SK-N-SH (cell line): ENCODE data around the gene EIPR1. TPM values are rescaled to one million over a fixed set of nuclear protein-coding genes. Genes with fewer than 3 reads are reported as not detected.
A peak's percentile ranks its signal among the peaks of the same experiment; 100 is the strongest.

ENCODE experiments used
- CTCF ChIA-PET: fragments of 300-600, 350-600 bp; formaldehyde crosslinking; extraction: SDS; loops from one replicate; lab custom pipeline; 2021; lab: Yijun Ruan, JAX
- POLR2A ChIA-PET: fragments of 350-600 bp; sonication (Branson Sonifier 250); formaldehyde crosslinking; extraction: SDS; loops from one replicate; lab custom pipeline; 2020; ENCODE audit warnings: antibody characterized with exemption, inconsistent platforms; lab: Yijun Ruan, JAX
- DNase-seq: peaks from one replicate; pipeline ENCODE4 v3.0.0; 2012
- H2AFZ ChIP-seq: fragments of 200-600 bp; sonication (generic); 2 replicates; pipeline ENCODE4 v1.8.1; 2016; ENCODE audit warnings: antibody characterized with exemption, mild to moderate bottlenecking, low read depth
- H3F3A ChIP-seq: fragments of 200-600 bp; sonication (generic); replicated peaks from 2 replicates; pipeline ENCODE3; 2016; ENCODE audit warnings: antibody characterized with exemption, mild to moderate bottlenecking; ENCODE audit not compliant: insufficient read depth
- H3K27ac ChIP-seq, 2 experiments: fragments of 200-500 bp in 1 of 2; fragments of 200-600 bp in 1 of 2; sonication (Bioruptor generic) in 1 of 2; sonication (generic), shearing (Covaris generic) in 1 of 2; 2 replicates each; pipeline versions ENCODE4 v1.5.1 to v1.6.1; 2014 to 2016; ENCODE audit warnings: low read depth in 2 of 2, inconsistent platforms in 1 of 2, low read length in 1 of 2, mild to moderate bottlenecking in 1 of 2, mixed read lengths in 1 of 2
- H3K27me3 ChIP-seq: fragments of 200-600 bp; sonication (generic), shearing (Covaris generic); 2 replicates; pipeline ENCODE4 v1.6.1; 2016; ENCODE audit warnings: mixed run types; ENCODE audit not compliant: insufficient read depth
- H3K36me3 ChIP-seq, 2 experiments: fragments of 200-500 bp in 1 of 2; fragments of 200-600 bp in 1 of 2; sonication (Bioruptor generic) in 1 of 2; sonication (generic) in 1 of 2; replicated peaks in 1 of 2; 2 replicates each; pipeline versions ENCODE3 to v1.5.1; 2014 to 2016; ENCODE audit warnings: low read length in 1 of 2, mild to moderate bottlenecking in 1 of 2; ENCODE audit not compliant: insufficient read depth in 2 of 2, control insufficient read depth in 1 of 2
- H3K4me1 ChIP-seq, 2 experiments: fragments of 200-500 bp in 1 of 2; fragments of 200-600 bp in 1 of 2; sonication (Bioruptor generic) in 1 of 2; sonication (generic), shearing (Covaris generic) in 1 of 2; 2 replicates each; pipeline versions ENCODE4 v1.5.1 to v1.6.1; 2014 to 2016; ENCODE audit warnings: low read depth in 1 of 2, low read length in 1 of 2, mixed run types in 1 of 2; ENCODE audit not compliant: insufficient read depth in 2 of 2, control insufficient read depth in 1 of 2
- H3K4me2 ChIP-seq: fragments of 200-600 bp; sonication (generic), shearing (Covaris generic); 2 replicates; pipeline ENCODE4 v1.6.1; 2017; ENCODE audit warnings: mixed run types
- H3K4me3 ChIP-seq, 2 experiments: fragments of 200-500 bp in 1 of 2; fragments of 200-600 bp in 1 of 2; sonication (Bioruptor generic) in 1 of 2; sonication (generic), shearing (Covaris generic) in 1 of 2; 2 replicates each; pipeline versions ENCODE4 v1.5.1 to v1.8.1; 2014 to 2016; ENCODE audit warnings: low read depth in 2 of 2, inconsistent platforms in 1 of 2, low read length in 1 of 2, mild to moderate bottlenecking in 1 of 2, mixed read lengths in 1 of 2, moderate library complexity in 1 of 2
- H3K79me2 ChIP-seq: fragments of 200-600 bp; sonication (generic); 2 replicates; pipeline ENCODE4 v1.8.1; 2017; ENCODE audit warnings: mild to moderate bottlenecking; ENCODE audit not compliant: insufficient read depth
- H3K9ac ChIP-seq: fragments of 200-600 bp; sonication (generic); 2 replicates; pipeline ENCODE4 v1.6.1; 2017; ENCODE audit warnings: mixed run types
- H3K9me2 ChIP-seq: fragments of 200-600 bp; sonication (generic); 2 replicates; pipeline ENCODE4 v1.6.1; 2017; ENCODE audit warnings: mixed run types
- H3K9me3 ChIP-seq: fragments of 200-600 bp; sonication (generic); 2 replicates; pipeline ENCODE4 v1.6.1; 2017; ENCODE audit warnings: mixed run types, mild to moderate bottlenecking, moderate library complexity
- H4K20me1 ChIP-seq: fragments of 200-600 bp; sonication (generic); 2 replicates; pipeline ENCODE4 v1.6.1; 2017; ENCODE audit warnings: mild to moderate bottlenecking, mixed run types; ENCODE audit not compliant: insufficient read depth
- CHD2 ChIP-seq: fragments of 150-350 bp; IDR thresholded peaks from 2 replicates; pipeline ENCODE4 v1.6.1; 2018; ENCODE audit warnings: low read length; ENCODE audit not compliant: partially characterized antibody
- CTCF ChIP-seq: fragments of 200-600 bp; sonication (generic); IDR thresholded peaks from 2 replicates; pipeline ENCODE4 v1.6.1; 2017; ENCODE audit warnings: antibody characterized with exemption, mild to moderate bottlenecking, moderate library complexity
- ELF1 ChIP-seq: IDR thresholded peaks from 2 replicates; pipeline ENCODE4 v1.4.0; 2012
- FOXM1 ChIP-seq: IDR thresholded peaks from 2 replicates; pipeline ENCODE4 v1.4.0; 2012; ENCODE audit warnings: low read depth, mild to moderate bottlenecking
- GATA2 ChIP-seq: sonication (generic); formaldehyde crosslinking; IDR thresholded peaks from 2 replicates; pipeline ENCODE4 v1.5.0; 2020; ENCODE audit warnings: mild to moderate bottlenecking, missing genetic modification reagents
- MAX ChIP-seq: IDR thresholded peaks from 2 replicates; pipeline ENCODE4 v1.4.0; 2012; ENCODE audit warnings: low read depth
- RFX5 ChIP-seq: IDR thresholded peaks from 2 replicates; pipeline ENCODE4 v1.6.1; 2012; ENCODE audit warnings: mild to moderate bottlenecking, improper control_type of control experiment, low read length
- TCF12 ChIP-seq: IDR thresholded peaks from 2 replicates; pipeline ENCODE4 v1.4.0; 2012
- TEAD4 ChIP-seq: IDR thresholded peaks from 2 replicates; pipeline ENCODE4 v1.4.0; 2012; ENCODE audit warnings: mild to moderate bottlenecking, borderline replicate concordance; ENCODE audit not compliant: insufficient read depth
- USF2 ChIP-seq: fragments of 150-350 bp; IDR thresholded peaks from 2 replicates; pipeline ENCODE4 v1.6.1; 2017; ENCODE audit warnings: antibody characterized with exemption, low read length, low read depth, borderline replicate concordance
- whole genome bisulfite sequencing: methylation state at CpG from one replicate; pipeline ENCODE4 v1.1.6; 2017; ENCODE audit warnings: low lambda C conversion rate; 5-methylcytosine and 5-hydroxymethylcytosine counted together
- polyA plus RNA-seq, 3 experiments: library from polyadenylated mRNA; depleted of rRNA; stranded (reverse); fragments of >200 nt; gene quantifications; 2 replicates each; pipeline ENCODE4 v1.2.3, GENCODE V29; 2012

Gene EIPR1
- polyA plus RNA-seq, 1 of the 3 experiments (the other 2 are of a cell fraction) = 85.9 TPM

DNA sequence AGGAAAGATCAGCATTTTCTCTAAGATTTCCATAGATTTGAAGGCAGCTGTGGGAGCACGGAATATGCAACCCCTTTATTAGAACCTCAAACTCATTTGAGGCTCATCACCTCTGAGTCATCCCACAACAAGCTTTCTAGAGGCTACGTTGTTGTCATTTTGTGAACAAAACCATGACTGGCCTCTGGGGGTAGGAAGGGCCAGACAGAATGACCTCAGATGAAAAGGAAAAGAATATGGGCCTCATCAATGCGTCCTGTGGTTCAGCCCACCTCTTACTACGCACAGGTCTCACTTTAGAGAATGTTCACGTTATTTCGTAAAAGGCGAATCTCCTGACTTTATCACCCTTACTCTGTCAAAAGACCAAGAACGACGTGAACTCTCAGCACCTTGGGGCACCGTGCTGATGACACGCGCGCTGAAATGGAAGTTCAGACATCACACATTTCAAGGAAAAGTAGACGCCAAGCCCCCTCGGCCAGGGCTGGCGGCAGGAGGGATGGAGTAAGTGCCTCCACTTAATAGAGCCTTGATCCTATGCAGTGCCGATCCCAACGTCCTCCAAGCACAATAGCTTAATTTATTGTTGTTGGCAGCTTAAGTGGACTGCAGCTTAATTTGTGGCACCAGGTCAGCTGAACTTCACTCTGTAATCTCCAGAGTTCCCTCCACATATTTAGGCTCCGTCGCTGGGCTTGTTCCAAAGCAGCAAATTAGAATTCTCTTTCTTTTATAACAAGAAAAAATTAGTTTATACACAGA is 208.3 kb downstream of the EIPR1 start:
- Histone ChIP-seq H3K4me3 (no peak overlapping the region), H3K4me2 (no peak overlapping the region), H3K4me1 (peaks cover 0 to 24% of the 10 kb centered on the region in 2 experiments; a peak in 1 of 4 replicates), H3K27ac (no peak overlapping the region; a peak in 1 of 4 replicates), H3K9me3 (no peaks in the 10 kb centered on the region), H3K9me2 (no peaks in the 10 kb centered on the region), H4K20me1 (no peaks in the 10 kb centered on the region), H3K79me2 (no peaks in the 10 kb centered on the region), H2AFZ (no peak overlapping the region), H3F3A (no peaks in the 10 kb centered on the region), H3K27me3 (no peaks in the 10 kb centered on the region), H3K9ac (no peak overlapping the region), H3K36me3 (peaks cover 0 to 30% of the 10 kb centered on the region in 2 experiments)
- no peak for TF ChIP-seq CHD2
- TF ChIP-seq ELF1 = no peak
- no peak for TF ChIP-seq RFX5
- TF ChIP-seq CTCF = no peak; the same call in 1 of the 2 replicates
- 76% methylated on average over 20 of the region's 20 CpGs for WGBS
- ChIA-PET POLR2A (no interaction called here), CTCF (interaction anchor here (1.1 to 2.5 kb wide), 5 partner anchors 9 to 25 kb away, joined by 3 to 18 read pairs (median 4); no protein-coding TSS in a partner anchor)
- DNase-seq = peak; percentile 33

GRCh38 chr2:3168230-3168891 is 209.3 kb downstream of the EIPR1 start:
- Histone ChIP-seq H3K79me2 (no peaks in the 10 kb centered on the region), H3K27ac (peak overlapping the region in 1 of 2 experiments; percentile 41; a peak in 1 of 4 replicates), H3K36me3 (peaks cover 0 to 29% of the 10 kb centered on the region in 2 experiments), H3K4me3 (no peak overlapping the region), H3K27me3 (no peaks in the 10 kb centered on the region), H3K4me2 (no peak overlapping the region), H3K9ac (no peak overlapping the region), H3K9me3 (no peaks in the 10 kb centered on the region), H3F3A (no peaks in the 10 kb centered on the region), H2AFZ (no peak overlapping the region), H3K9me2 (no peaks in the 10 kb centered on the region)
- WGBS = 87% methylated on average over 17 of the region's 17 CpGs
- ChIA-PET POLR2A (no interaction called here), CTCF (interaction anchor here (1.1 to 2.5 kb wide), 4 partner anchors 9 to 24 kb away, joined by 3 to 18 read pairs (median 4); no protein-coding TSS in a partner anchor)
- TF ChIP-seq TEAD4 (no peak), FOXM1 (no peak), MAX (no peak), GATA2 (CRISPR knock-in tag) (no peak), USF2 (no peak), TCF12 (no peak)
- TF ChIP-seq, all 33 proteins: peak for 0
- DNase-seq = peak; percentile 55
- Histone ChIP-seq H3K4me1 (peaks cover 0 to 23% of the 10 kb centered on the region in 2 experiments; a peak in 1 of 4 replicates), H4K20me1 (no peaks in the 10 kb centered on the region)
